ENCODE results near the gene LZTS3.

GRCh38 chr20:3199206-3199605 is 25.9 kb upstream of the LZTS3 start:
- TF ChIP-seq GATA2 (IDR thresholded peaks at IDR 0.05; ENCODE audit: low read depth, low read length) (no peak), GATA3 (IDR thresholded peaks at IDR 0.05; ENCODE audit: low read depth, low read length) (no peak)

Measured in SH-SY5Y (cell line).